Activated T-helper 17 cell treated with anti-CD3 and anti-CD28 coated beads, Interleukin-2, amount 50 U/mL, for 72 hours (primary cell): Measurements from ENCODE around the gene PEX14. TPM values are rescaled to one million over a fixed set of nuclear protein-coding genes. Genes with fewer than 3 reads are reported as not detected.
A peak's percentile ranks its signal among the peaks of the same experiment; 100 is the strongest.

Experiments
- ATAC-seq: fragments of 150-1000 bp; cut with Tn5 transposase; replicated peaks from 2 replicates; pipeline ENCODE4 v1.10.0; 2021; ENCODE audit warnings: mild to moderate bottlenecking, moderate library complexity
- H3K27ac Mint-ChIP-seq: one replicate; pipeline ENCODE4 v1.8.0; 2022; ENCODE audit warnings: mixed read lengths
- H3K27me3 Mint-ChIP-seq: one replicate; pipeline ENCODE4 v1.8.0; 2022; ENCODE audit warnings: mixed read lengths
- H3K36me3 Mint-ChIP-seq: one replicate; pipeline ENCODE4 v1.8.0; 2022; ENCODE audit warnings: low read depth, mild to moderate bottlenecking, mixed read lengths
- H3K4me1 Mint-ChIP-seq: one replicate; pipeline ENCODE4 v1.8.0; 2022; ENCODE audit warnings: mixed read lengths
- H3K4me3 Mint-ChIP-seq: one replicate; pipeline ENCODE4 v1.8.0; 2022; ENCODE audit warnings: mild to moderate bottlenecking, mixed read lengths
- H3K9me3 Mint-ChIP-seq: one replicate; pipeline ENCODE4 v1.8.0; 2022; ENCODE audit warnings: mixed read lengths
- total RNA-seq, 2 donors: library from RNA; stranded (reverse); gene quantifications; one replicate each; pipeline ENCODE4 v1.2.3, GENCODE V29; 2022

The PEX14 gene
- total RNA-seq, 2 donors from 2014 or later: 18.4 to 21.7 TPM

DNA sequence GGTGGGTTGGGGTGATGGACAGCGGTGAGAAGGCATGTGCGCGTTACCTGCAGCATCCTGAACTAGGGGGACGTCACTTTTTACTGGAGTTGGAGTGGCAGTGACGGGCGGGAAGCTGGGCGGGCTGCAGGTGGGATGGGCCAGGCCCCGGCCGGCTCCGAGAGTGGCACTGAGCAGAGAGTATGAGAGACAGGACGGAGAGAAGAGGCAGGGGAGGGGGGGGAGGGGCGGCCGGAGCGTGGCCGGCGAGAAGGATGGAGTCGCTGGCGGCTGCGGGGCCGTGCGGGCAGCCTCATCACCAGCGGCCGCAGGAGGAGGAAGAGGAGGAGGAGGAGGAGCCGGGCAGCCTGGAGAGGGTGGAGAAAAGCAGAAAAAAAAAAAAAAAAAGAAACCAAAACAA lies 167.2 kb downstream of the PEX14 start:
- Mint-ChIP-seq H3K9me3 (no peaks in the 10 kb centered on the region), H3K27me3 (no peaks in the 10 kb centered on the region), H3K4me1 (no peaks in the 10 kb centered on the region), H3K36me3 (no peaks in the 10 kb centered on the region), H3K27ac (no peak overlapping the region), H3K4me3 (no peak overlapping the region)
- no peak for ATAC-seq

- no peak for ATAC-seq
- Mint-ChIP-seq H3K27ac (no peak overlapping the region), H3K4me3 (no peak overlapping the region), H3K4me1 (no peaks in the 10 kb centered on the region), H3K36me3 (no peaks in the 10 kb centered on the region), H3K27me3 (no peaks in the 10 kb centered on the region), H3K9me3 (no peaks in the 10 kb centered on the region)
Observed at GRCh38 chr1:10642403-10643080, 167.8 kb downstream of the PEX14 start.

DNA sequence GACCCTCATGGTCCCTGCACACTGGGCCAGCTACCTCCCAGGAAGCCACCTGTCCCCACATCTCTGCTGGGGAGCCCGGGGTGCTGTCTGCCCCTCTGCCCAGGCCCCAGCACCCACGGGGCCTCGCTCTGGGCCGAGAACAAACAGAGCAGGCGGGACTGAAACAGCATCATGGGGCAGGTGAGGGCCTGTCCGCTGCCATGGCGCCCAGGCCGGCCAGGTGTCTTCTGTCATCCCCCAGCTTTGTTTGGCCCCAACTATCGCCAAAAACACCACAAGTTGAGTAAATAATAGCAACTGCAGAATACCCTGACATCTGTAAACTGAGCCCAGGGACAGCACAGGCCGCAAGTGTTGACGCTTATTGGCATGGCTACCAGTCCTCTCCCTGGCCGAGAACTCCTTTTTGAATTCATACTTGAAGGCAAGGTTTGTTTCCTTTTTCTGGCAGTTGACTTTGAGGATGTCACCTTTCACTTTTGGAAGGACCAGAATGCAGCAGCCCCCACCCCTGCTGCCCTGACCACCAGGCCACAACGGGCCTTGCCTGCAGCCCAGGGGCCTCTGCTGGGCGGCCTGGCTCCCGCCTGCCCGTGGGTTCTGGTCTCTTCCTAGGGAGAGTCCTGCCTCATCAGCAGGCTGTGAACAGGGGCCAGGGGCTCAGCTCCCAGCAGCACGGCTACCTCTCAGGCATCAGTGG lies 169.0 kb downstream of the PEX14 start:
- Mint-ChIP-seq H3K4me1 (no peaks in the 10 kb centered on the region), H3K9me3 (no peaks in the 10 kb centered on the region), H3K4me3 (no peak overlapping the region), H3K27ac (no peak overlapping the region), H3K27me3 (no peaks in the 10 kb centered on the region), H3K36me3 (no peaks in the 10 kb centered on the region)
- no peak for ATAC-seq

GRCh38 chr1:10644307-10645128 lies 169.8 kb downstream of the PEX14 start:
- H3K36me3 Mint-ChIP-seq: no peaks in the 10 kb centered on the region
- no peak overlapping the region for H3K4me3 Mint-ChIP-seq
- H3K9me3 Mint-ChIP-seq: no peaks in the 10 kb centered on the region
- peak; percentile 62 for ATAC-seq
- no peaks in the 10 kb centered on the region for H3K4me1 Mint-ChIP-seq
- H3K27ac Mint-ChIP-seq: no peak overlapping the region
- no peaks in the 10 kb centered on the region for H3K27me3 Mint-ChIP-seq

- no peak for ATAC-seq
- H3K36me3 Mint-ChIP-seq: no peaks in the 10 kb centered on the region
- H3K4me1 Mint-ChIP-seq: no peaks in the 10 kb centered on the region
- H3K27ac Mint-ChIP-seq: no peak overlapping the region
- no peak overlapping the region for H3K4me3 Mint-ChIP-seq
- no peaks in the 10 kb centered on the region for H3K27me3 Mint-ChIP-seq
- no peaks in the 10 kb centered on the region for H3K9me3 Mint-ChIP-seq
Observed at GRCh38 chr1:10646347-10646861, 171.7 kb downstream of the PEX14 start.

GRCh38 chr1:10647414-10648170 lies 172.8 kb downstream of the PEX14 start:
- H3K36me3 Mint-ChIP-seq: no peaks in the 10 kb centered on the region
- H3K27me3 Mint-ChIP-seq: no peaks in the 10 kb centered on the region
- no peak for ATAC-seq
- no peaks in the 10 kb centered on the region for H3K9me3 Mint-ChIP-seq
- no peak overlapping the region for H3K4me3 Mint-ChIP-seq
- H3K27ac Mint-ChIP-seq: no peak overlapping the region
- no peaks in the 10 kb centered on the region for H3K4me1 Mint-ChIP-seq

- H3K9me3 Mint-ChIP-seq: no peaks in the 10 kb centered on the region
- no peak overlapping the region for H3K4me3 Mint-ChIP-seq
- no peaks in the 10 kb centered on the region for H3K36me3 Mint-ChIP-seq
- ATAC-seq: no peak
- no peaks in the 10 kb centered on the region for H3K27me3 Mint-ChIP-seq
- H3K4me1 Mint-ChIP-seq: no peaks in the 10 kb centered on the region
- no peak overlapping the region for H3K27ac Mint-ChIP-seq
Observed at GRCh38 chr1:10648689-10649516, 174.2 kb downstream of the PEX14 start.

DNA sequence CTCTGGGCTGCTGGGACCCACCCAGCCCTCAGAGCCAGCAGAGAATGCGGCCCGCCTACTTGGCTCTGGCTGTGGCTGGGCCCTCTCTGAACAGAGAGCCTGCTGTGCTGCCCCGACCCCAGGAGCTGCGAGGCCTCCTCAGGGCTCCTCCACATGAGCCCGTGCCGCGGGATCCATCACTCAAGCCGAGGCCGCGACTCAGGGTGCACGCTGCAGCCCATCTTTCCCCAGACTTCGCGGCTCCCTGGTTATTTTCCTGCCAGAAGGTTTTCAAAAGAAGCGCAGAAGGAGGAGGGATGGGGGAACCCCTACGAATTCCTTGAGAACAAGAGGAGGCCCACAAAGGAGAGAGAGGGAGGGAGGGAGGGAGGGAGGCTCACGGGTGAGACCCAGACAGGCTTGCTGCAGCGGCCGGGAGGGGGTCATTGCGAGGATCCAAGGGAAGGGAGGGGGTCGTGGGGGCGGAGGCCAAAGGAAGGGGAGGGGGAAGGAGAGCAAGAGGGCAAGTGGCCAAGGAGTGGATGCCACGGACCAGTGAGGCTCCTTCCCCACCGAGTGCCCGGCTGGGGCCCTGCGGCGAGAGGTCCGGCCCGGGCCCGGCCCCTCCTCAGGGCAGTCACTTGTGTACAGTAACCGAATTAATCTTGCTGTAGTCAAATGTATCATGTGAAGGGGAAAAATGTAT lies 174.9 kb downstream of the PEX14 start:
- ATAC-seq: no peak
- no peaks in the 10 kb centered on the region for H3K9me3 Mint-ChIP-seq
- H3K4me1 Mint-ChIP-seq: no peaks in the 10 kb centered on the region
- no peak overlapping the region for H3K4me3 Mint-ChIP-seq
- no peaks in the 10 kb centered on the region for H3K27me3 Mint-ChIP-seq
- H3K27ac Mint-ChIP-seq: no peak overlapping the region
- no peaks in the 10 kb centered on the region for H3K36me3 Mint-ChIP-seq

DNA sequence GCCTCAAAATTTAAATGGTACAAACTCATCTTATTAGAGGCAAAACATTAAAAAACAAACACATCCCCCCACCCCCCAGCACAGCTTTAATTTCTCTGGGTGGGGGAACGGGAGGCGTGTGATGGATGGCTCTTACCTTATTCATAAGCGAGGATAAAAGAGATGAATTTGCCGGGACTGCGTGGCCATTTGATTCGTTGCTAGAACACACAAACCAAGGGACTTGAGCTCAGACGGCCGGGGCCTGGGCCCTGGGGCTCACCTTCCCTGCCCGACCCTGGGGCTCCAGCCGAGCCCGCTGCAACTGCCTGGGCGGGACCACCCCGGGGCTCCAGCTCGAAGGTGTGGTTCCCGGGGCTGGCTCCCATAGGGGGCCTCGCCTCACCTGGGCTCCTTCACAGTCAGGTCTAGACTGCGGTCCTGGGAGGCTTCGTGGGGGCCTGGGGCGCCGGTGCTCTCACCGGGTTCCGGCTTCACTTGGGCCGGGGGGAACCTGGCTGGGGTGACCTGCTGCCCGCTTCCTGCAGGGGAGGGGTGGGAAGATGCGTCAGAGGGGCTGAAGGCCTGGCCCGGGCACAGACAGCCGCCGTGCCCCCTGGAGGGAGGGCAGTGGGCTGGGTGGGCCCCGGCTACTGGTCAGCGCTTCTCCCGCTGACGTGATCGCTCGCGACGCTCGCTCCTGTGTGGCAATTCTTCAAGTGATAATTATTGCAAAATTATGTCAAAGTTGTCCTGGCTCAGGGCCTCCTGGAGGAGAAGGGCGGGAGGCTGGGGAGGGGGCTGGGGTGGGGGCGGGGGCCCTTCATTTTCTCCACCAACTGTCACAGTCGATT lies 176.0 kb downstream of the PEX14 start:
- H3K27me3 Mint-ChIP-seq: no peaks in the 10 kb centered on the region
- no peaks in the 10 kb centered on the region for H3K9me3 Mint-ChIP-seq
- H3K4me3 Mint-ChIP-seq: no peak overlapping the region
- ATAC-seq: no peak
- no peaks in the 10 kb centered on the region for H3K4me1 Mint-ChIP-seq
- no peak overlapping the region for H3K27ac Mint-ChIP-seq
- H3K36me3 Mint-ChIP-seq: no peaks in the 10 kb centered on the region

DNA sequence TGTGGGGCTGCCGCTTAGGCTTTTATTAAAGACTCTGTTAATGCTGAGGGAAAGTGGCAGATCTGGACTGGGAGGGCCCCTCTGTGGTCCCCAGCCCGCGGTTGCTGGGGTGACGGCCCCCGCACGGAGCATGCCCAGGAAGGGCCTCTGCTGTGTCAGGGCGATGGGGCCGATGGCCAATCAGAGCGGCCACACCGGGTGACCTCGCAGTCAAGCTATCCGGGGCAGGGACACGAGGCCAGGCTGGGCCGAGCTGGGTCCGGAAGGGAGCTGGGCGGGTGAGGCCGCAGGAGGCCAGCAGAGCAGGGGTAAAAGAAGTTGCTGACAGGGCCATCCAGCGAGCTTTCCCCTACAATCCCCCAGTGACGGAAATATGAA lies 176.6 kb downstream of the PEX14 start:
- no peak overlapping the region for H3K4me3 Mint-ChIP-seq
- H3K27ac Mint-ChIP-seq: no peak overlapping the region
- no peaks in the 10 kb centered on the region for H3K27me3 Mint-ChIP-seq
- no peaks in the 10 kb centered on the region for H3K9me3 Mint-ChIP-seq
- ATAC-seq: no peak
- H3K4me1 Mint-ChIP-seq: no peaks in the 10 kb centered on the region
- H3K36me3 Mint-ChIP-seq: no peaks in the 10 kb centered on the region

GRCh38 chr1:10651793-10652192 lies 177.0 kb downstream of the PEX14 start:
- ATAC-seq: no peak
- H3K4me3 Mint-ChIP-seq: no peak overlapping the region
- H3K36me3 Mint-ChIP-seq: no peaks in the 10 kb centered on the region
- H3K9me3 Mint-ChIP-seq: no peaks in the 10 kb centered on the region
- no peaks in the 10 kb centered on the region for H3K27me3 Mint-ChIP-seq
- no peaks in the 10 kb centered on the region for H3K4me1 Mint-ChIP-seq
- no peak overlapping the region for H3K27ac Mint-ChIP-seq

DNA sequence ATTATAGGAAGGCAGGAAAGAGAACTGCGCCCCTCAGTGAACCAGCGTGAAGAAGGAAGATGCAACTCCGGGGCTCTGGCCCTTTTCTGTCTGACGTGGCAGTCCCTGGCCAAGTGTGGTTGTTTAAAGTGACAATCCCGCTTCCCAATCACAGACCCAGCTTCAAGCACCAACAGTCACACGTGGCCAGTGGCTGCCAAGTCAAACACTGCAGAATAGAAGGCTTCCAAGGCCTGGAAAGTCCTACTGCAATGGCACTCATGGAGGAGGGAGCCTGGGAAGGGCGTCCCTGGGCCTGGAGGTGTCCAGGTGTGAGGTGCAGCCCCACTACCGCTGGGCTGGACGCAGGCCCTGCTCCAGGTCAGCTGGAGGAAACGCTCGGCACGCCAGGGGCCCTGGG lies 177.9 kb downstream of the PEX14 start:
- Mint-ChIP-seq H3K27me3 (no peaks in the 10 kb centered on the region), H3K4me1 (no peaks in the 10 kb centered on the region), H3K36me3 (no peaks in the 10 kb centered on the region), H3K9me3 (no peaks in the 10 kb centered on the region), H3K27ac (no peak overlapping the region), H3K4me3 (no peak overlapping the region)
- ATAC-seq: no peak
